Omental fat pad (tissue), 4 donors: ENCODE results near the gene RAB7A. TPM values are rescaled to one million over a fixed set of nuclear protein-coding genes. Genes with fewer than 3 reads are reported as not detected.
"Not testable (repeated sequence)": the region's sequence is repeated elsewhere in the genome, so short reads cannot be mapped to it uniquely, and the experiment has no call there.

Experiments
- ATAC-seq: fragments of 150-250 bp; one replicate; pipeline ENCODE4 v1.9.1; 2016; ENCODE audit warnings: mild to moderate bottlenecking, moderate library complexity; ENCODE audit not compliant: low FRiP score
- DNase-seq: peaks from one replicate; pipeline ENCODE4 v3.0.0-alpha.2; 2019; ENCODE audit warnings: low spot score
- total RNA-seq, 4 donors: library from RNA; depleted of rRNA; stranded (reverse); fragments of >200 nt; gene quantifications; one replicate each; pipeline ENCODE4 v1.1.0, GENCODE V29; 2016
- TF ChIP-seq, protein P1 (sequence below), 3 donors: fragments of 450-650 bp; IDR thresholded peaks; one replicate each; pipeline ENCODE4 v1.5.1; 2016 to 2017; ENCODE audit warnings: antibody characterized with exemption in 3 of 3, mild to moderate bottlenecking in 3 of 3, moderate library complexity in 2 of 3

Gene RAB7A
- total RNA-seq, 4 donors from 2014 or later = 125 to 170 (median 135) TPM

DNA sequence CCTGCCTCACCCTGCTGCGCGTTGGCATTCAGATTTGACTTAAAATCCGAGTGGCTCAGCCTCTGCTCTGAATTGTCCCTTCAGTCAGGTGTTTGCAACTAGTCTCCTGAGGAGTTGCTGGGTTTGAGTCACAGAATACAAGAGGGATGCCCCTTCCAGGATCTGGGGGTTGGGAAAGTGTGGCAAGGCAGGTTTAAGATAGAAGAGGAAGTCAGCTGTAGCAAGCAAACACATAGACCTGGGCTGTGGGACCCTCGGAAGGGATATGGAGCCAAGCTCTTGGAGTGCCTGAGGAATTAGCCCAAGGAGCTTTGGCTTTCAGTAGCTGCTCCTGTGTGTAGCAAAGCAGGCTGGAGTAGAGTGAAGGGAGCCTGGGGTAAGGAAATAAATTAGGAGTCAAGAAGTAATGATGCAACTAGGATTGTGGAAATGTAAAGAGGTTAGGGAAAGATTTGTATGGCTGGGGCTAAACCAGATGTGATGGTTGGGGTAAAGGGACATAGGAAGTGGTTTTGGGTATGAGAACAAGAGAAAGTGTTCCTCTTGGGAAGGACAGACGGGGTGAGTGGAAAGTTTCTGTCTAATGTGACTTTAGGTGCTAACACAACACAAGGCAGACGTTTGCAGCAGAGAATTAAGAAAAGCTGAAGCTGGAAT is 41.2 kb downstream of the RAB7A start:
- DNase-seq (no peak), ATAC-seq (no peak)
- TF ChIP-seq, protein P1, sequence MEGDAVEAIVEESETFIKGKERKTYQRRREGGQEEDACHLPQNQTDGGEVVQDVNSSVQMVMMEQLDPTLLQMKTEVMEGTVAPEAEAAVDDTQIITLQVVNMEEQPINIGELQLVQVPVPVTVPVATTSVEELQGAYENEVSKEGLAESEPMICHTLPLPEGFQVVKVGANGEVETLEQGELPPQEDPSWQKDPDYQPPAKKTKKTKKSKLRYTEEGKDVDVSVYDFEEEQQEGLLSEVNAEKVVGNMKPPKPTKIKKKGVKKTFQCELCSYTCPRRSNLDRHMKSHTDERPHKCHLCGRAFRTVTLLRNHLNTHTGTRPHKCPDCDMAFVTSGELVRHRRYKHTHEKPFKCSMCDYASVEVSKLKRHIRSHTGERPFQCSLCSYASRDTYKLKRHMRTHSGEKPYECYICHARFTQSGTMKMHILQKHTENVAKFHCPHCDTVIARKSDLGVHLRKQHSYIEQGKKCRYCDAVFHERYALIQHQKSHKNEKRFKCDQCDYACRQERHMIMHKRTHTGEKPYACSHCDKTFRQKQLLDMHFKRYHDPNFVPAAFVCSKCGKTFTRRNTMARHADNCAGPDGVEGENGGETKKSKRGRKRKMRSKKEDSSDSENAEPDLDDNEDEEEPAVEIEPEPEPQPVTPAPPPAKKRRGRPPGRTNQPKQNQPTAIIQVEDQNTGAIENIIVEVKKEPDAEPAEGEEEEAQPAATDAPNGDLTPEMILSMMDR (IDR thresholded peaks at IDR 0.05) = no peak

DNA sequence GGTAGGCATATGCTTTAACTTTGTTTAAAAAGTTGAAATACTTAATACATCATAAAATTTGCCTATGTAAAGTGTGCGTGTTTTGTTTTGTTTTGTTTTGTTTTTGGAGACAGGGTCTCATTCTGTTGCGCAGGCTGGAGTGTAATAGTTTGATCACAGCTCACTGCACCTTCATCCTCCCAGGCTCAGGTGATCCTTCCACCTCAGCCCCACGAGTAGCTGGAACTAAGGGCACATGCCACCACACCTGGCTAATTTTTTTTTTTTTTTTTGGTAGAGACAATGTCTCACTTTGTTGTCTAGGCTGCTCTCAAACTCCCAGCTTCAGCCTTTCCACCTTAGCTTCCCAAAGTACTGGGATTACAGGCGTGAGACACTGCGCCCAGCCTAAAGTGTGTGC is 42.5 kb downstream of the RAB7A start:
- no peak for ATAC-seq

GRCh38 chr3:128770387-128770786 is 44.4 kb downstream of the RAB7A start:
- ATAC-seq (no peak), DNase-seq (no peak)
- TF ChIP-seq, protein P1 (IDR thresholded peaks at IDR 0.05) = no peak

More for the DNA sequence above, 42.5 kb downstream of the RAB7A start:
- DNase-seq = no peak
- TF ChIP-seq, protein P1 (IDR thresholded peaks at IDR 0.05) = no peak

DNA sequence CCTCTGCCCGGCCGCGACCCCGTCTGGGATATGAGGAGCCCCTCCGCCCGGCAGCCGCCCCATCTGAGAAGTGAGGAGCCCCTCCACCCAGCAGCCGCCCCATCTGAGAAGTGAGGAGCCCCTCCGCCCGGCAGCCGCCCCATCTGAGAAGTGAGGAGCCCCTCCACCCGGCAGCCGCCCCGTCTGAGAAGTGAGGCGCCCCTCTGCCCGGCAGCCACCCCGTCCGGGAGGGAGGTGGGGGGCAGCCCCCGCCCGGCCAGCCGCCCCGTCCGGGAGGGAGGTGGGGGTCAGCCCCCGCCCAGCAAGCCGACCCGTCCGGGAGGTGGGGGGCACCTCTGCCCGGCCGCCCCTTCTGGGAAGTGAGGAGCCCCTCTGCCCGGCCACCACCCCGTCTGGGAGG is 47.2 kb downstream of the RAB7A start:
- DNase-seq, ATAC-seq: not testable (repeated sequence)

DNA sequence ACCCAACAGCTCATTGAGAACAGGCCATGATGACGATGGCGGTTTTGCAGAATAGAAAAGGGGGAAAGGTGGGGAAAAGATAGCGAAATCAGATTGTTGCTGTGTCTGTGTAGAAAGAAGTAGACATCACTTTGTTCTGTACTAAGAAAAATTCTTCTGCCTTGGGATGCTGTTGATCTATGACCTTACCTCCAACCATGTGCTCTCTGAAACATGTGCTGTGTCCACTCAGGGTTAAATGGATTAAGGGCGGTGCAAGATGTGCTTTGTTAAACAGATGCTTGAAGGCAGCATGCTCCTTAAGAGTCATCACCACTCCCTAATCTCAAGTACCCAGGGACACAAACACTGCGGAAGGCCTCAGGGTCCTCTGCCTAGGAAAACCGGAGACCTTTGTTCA is 47.6 kb downstream of the RAB7A start:
- not testable (repeated sequence) for DNase-seq, ATAC-seq

- TF ChIP-seq, protein P1 (IDR thresholded peaks at IDR 0.05) = no peak
- ATAC-seq = no peak
Observed at GRCh38 chr3:128775241-128775640, 49.3 kb downstream of the RAB7A start.

GRCh38 chr3:128775906-128776542 is 50.0 kb downstream of the RAB7A start:
- TF ChIP-seq, protein P1 (IDR thresholded peaks at IDR 0.05) = no peak
- ATAC-seq (no peak), DNase-seq (no peak)

More at GRCh38 chr3:128775241-128775640, 49.3 kb downstream of the RAB7A start:
- DNase-seq = no peak
